Measurements from ENCODE around the gene MAP2K2. TPM values are rescaled to one million over a fixed set of nuclear protein-coding genes. Genes with fewer than 3 reads are reported as not detected.

The MAP2K2 gene
- total and polyA plus RNA-seq, 9 of the 15 experiments (the other 6 are each of a cell fraction or from before 2014, with no cell fraction given) = 1.0 to 151 (median 58.3) TPM

- TF ChIP-seq PRDM10 (IDR thresholded peaks at IDR 0.05; ENCODE audit: partially characterized antibody) = no peak
- TF ChIP-seq UBTF (IDR thresholded peaks at IDR 0.05; ENCODE audit: borderline replicate concordance in 1 of 2, low read depth in 2 of 2, low read length in 2 of 2) = peak in 1 of 2 experiments; percentile 71; a peak in 2 of 4 replicates
- TF ChIP-seq SPI1 (IDR thresholded peaks at IDR 0.05; ENCODE audit: borderline replicate concordance, low read depth, low read length) = peak; percentile 77; the same call in 1 of the 2 replicates
- 0 out of 2 replicates have a peak, but pooled peaks have one; percentile 39 for TF ChIP-seq CBX1 (IDR thresholded peaks at IDR 0.05; ENCODE audit: low read depth)
- TF ChIP-seq GTF2E2 (tag; IDR thresholded peaks at IDR 0.05) = 0 out of 2 replicates have a peak, but pooled peaks have one; percentile 26
- TF ChIP-seq PHF8 (IDR thresholded peaks at IDR 0.05; ENCODE audit: borderline replicate concordance, low read length) = peak; percentile 46; the same call in 1 of the 2 replicates
- 0 out of 2 replicates have a peak, but pooled peaks have one; percentile 21 for TF ChIP-seq POLR2AphosphoS5 (IDR thresholded peaks at IDR 0.05; ENCODE audit: control insufficient read depth, insufficient read depth, low read depth, low read length)
- TF ChIP-seq ZNF407 (IDR thresholded peaks at IDR 0.05; ENCODE audit: low read depth) = no peak
Measured at GRCh38 chr19:4067396-4068046, 56.4 kb downstream of the MAP2K2 start (continued).
